Left renal pelvis (tissue), 4 donors: ENCODE measurements around the gene GABRB3. TPM values are rescaled to one million over a fixed set of nuclear protein-coding genes. Genes with fewer than 3 reads are reported as not detected.

Experiments used
- DNase-seq, 4 donors: peaks; one replicate each; pipeline ENCODE4 v3.0.0-alpha.2; 2013; ENCODE audit warnings: low read depth in 4 of 4, low spot score in 3 of 4
- polyA plus RNA-seq, 4 donors: library from polyadenylated mRNA; unstranded; fragments of 120-200 nt; gene quantifications; one replicate each; pipeline ENCODE4 v1.2.1, GENCODE V29; 2013; ENCODE audit not compliant: insufficient read length in 4 of 4

Gene GABRB3
- polyA plus RNA-seq, 4 donors = 4.0 to 7.4 (median 6.6) TPM

DNA sequence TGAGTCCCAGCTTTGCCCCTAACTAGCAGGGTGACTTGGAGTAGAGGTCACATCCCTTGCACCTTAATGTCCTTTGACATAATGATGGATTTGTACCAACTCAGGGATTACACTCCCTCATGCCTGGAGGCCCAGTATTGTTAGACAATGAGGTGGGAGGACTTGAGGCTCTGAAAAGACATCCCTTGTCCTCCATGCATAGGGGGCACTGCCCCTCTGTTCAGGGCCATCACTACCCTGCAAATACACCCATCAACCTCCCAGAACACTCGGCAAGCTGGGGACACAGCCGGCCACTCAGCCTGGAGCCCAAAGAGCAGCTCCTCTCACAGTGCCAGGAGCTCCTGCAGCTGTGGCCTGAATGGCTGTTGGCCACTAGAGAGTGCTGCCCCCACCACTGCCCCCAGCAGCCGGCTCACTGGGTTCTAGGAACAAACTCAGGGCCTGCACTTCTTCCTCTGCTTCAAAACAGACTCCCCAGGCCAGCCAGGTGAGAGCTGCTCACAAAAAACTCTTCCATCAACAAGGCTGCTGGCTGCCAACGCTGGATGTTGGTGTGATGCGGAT, 90.2 kb downstream of the GABRB3 start:
- DNase-seq = no peak

DNA sequence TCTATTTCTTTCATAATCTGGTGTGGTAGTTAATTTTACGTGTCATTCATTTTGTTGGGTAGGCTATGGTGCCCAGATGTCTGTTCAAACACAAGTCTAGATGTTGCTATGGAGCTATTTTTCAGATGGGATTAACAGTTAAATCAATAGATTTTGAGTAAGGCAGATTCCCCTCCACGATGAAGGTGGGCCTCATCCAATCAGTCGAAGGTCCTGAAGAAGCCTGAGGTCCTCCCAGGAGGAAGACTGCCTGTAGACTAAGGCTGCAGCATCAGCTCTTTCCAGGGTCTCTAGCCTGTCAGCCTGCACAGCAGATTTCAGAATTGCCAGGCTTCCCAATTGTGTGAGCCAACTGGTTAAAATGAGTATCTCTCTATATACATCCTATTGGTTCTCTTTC, 92.9 kb downstream of the GABRB3 start:
- no peak for DNase-seq

DNA sequence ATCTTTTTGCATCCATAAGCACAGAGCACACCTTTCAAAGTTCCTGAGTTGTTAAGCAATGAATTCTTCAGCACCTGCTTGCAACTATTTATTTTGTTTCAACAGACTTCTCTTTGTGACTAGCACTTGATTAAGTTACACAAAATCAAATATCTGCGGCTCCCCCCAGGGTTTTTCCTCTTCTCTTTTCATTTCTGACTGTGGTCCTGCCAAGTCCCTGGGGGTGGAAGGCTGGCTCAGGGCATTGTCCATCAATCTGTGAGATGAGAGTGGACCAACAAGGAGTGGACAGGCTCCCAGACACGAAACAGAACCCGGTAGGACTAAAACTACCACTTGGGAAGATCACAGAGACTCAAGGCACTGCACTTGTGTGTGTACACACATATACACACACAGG, 96.8 kb downstream of the GABRB3 start:
- no peak for DNase-seq

DNA sequence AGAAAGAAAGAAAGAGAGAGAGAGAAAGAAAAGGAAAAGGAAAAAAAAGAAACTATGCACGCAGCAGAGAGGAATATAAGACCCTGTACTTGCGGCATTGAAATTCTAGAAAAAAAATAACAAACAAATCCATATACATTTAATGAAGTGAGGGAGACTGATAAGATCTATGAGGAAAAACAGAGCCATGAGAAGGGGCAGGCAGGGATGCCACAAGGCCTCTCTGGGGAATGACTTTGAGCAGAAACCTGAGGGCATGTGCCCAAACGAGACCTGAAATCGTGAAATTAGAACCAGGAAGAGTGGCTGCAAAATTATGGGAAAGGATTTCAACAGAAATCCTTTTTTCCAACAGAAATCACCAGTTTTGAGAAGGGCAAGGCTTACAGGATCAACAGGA, 98.4 kb downstream of the GABRB3 start:
- no peak for DNase-seq

DNA sequence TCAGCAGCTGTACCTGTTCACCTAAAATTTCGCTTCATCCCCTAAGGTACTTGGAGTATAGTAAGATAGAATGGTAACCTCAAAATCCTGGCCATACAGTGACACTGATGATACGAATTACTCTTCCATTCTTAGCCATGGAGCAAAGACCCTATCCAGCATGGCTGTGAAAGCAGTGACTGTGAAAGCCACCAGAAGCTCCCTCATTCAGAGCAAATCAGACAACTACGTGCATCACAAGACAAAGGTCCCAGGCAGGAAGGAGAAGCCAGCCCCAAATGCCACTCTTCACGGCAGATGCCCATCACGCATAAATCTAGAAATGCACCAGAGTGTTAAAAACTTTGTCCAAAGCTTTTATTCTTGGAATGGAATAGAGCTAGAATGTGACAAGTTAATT, 99.4 kb downstream of the GABRB3 start:
- DNase-seq = no peak

DNA sequence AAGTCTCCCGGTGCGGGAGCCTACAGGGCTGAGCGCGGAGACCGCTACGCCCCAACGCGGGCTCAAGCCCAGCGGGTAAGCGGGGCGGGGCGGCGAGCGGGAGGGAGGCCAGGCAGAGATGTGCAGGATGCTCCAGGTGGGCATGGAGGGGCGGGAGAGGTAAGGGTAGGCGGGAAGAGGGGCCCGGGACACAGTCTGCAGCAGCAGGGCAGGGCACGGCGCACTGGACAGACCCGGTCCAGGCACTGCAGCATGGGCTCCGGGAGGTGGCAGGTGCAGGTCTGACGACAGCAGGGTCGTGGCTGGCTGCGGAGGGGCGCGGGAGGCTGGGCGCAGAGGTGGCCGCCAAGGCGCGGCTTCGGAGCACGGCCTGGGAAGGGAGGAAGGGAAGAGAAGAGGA, 102.8 kb downstream of the GABRB3 start:
- DNase-seq = no peak

DNA sequence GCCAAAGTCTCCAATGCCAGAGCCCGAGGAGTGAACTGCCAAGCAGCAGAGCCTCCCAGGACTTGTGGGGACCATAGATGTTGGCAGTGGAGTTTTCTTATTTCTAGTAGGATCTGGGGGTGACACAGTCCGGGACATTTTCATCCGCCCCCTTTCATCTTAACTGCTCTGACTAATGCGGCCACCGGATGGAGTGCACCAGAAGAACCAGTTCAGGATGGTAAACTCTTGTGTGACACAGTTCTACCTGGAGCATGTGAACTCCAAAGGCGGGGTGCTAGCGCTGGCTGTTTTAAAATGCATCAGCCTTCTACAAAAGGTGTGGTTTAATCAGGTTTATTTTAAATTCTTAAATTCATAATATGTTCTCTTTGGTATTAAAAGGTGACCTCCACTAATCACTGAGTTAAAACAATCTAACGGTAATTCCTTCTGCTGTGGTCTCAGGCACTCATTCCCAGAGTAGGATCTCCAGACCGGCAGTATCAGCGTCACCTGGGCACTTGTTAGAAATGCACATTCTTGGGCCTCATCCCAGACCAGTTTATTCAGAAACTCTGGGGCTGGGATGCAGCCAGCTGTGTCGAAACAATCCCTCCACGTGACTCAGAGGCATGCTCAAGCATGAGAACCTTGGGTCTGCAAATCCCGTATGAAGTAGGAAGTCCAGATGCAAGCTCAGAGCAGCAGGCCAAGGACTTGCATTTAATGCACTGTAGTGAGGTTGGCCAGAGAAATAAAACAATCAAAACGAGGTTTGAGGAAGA, 105.5 kb downstream of the GABRB3 start:
- no peak for DNase-seq

DNA sequence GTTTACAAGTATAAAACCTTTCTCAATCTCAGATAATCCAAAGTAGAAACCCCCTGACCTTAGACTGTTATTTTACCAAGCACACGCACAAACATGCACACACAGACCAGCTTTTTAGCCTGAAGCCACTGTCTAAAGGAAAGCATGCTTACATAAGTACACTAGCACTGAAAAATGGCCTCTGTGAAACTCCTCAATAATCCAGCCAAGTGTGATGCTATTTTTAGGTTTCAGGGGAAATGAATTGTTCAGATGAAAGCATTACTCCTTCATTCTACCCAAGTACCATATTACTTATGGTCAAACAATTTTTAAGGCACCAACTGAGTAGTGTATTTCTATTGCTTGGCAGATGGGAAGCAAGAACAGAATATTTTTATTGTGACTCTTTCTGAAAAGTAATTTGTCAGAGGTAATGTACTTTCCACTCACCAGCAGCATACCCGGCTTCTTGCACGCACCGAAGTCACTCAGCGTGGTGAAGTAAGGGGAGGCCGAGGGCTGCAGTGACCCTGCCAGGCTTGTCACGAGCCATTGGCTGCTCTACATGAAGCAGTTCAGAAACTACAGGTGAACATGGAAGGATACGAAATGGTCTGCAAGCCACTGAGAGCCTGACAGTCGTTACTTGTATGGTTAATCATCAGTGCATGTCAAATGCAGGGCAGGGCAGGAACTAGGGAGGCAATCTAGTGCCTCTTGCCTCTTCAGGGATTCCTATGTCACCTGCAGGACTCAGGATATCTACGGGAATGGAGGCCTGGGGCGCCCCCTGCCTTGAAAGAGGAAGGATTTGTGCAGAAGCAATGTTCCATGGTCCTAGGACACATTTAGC, 106.7 kb downstream of the GABRB3 start:
- DNase-seq = peak in 3 of 4 donors; percentile 8 to 29 (median 14)

DNA sequence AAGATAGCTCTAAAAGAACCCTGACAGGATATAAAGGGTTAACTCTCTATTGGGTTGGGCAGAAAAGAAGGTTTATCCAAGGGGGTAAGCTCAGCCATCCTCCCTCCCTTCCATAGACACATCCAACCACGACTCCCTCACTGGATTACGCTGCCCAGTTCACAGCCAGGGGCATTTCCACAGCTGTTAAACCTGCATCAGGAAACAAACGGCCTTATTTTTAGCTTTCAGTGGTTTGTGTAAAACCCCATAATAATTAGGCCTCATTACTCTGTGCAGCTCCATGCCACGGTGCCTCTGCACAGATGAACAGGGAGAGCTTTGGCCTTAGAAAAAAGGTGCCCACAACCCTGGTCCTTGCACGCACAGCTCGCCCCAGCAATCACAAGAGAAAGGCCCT, 110.6 kb downstream of the GABRB3 start:
- DNase-seq = no peak

DNA sequence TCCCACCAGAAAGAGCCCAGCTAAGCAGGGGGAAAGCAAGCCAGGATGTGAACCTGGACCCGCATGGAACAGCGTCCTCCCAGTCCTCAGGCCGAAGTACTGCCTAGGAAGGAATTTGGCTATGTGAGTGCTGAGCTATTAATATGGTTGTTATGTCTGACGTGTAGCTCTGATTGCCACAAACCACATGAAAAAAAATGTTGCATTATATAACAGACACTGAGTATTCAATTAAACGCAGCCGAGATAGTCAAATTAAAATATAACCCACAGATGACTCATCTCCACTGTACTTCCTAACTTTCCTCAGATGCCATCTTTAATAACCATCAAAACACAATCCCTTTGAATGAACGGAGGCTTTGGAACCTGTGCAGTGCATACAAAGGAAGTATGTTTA, 111.1 kb downstream of the GABRB3 start:
- DNase-seq = no peak

DNA sequence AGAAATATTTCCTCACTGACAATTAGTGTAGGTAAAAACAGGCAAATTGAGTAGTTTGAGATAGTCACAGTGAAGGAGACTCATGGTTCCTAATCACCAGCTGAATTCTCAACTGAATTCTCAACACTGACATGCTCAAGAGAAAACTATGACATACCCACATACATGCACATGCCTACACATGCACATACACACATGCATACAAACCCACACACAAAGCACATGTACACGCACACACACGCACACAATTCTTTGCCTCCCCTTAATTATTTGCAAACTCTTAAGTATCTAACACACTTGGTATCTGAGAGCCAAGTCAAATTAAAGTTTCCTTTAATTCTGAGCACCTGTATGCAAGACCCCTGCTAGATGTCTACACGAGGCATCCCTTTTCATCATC, 111.8 kb downstream of the GABRB3 start:
- no peak for DNase-seq

DNA sequence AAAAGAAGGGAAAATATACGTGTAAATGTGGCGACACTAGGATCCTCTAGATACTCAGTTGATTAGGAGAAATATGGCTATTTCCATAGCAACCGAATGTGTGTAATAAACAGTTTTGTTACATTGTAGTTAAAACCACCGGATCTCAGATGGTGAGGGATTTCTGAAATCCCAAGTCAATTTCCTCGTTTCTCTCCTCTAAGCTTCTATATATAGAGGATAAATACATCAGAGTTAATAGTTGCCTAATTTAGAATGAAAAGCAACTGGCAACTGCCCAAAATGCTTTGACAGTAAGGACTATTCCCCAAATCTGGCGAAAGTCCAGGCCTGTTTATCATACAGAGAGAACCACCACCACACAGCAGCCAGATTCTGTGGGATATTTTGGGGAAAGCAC, 112.6 kb downstream of the GABRB3 start:
- no peak for DNase-seq

DNA sequence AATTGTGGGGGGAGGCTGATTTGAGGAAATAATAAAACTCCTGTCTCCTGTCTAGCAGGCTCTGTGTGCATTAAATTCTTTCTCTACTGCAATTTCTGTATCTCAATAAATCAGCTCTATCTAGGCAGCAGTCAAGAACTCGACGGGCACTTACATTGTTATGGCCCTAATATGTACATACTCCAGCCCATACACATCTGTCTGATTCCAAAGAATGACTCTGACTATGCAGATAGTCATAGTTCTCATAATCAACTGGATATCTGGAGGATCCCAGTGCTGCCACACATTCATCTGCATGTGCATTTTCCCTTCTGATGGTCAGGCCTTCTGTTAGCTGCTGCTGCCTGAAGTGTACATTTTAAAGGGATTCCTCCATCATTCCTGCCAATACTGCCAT, 114.6 kb downstream of the GABRB3 start:
- no peak for DNase-seq

DNA sequence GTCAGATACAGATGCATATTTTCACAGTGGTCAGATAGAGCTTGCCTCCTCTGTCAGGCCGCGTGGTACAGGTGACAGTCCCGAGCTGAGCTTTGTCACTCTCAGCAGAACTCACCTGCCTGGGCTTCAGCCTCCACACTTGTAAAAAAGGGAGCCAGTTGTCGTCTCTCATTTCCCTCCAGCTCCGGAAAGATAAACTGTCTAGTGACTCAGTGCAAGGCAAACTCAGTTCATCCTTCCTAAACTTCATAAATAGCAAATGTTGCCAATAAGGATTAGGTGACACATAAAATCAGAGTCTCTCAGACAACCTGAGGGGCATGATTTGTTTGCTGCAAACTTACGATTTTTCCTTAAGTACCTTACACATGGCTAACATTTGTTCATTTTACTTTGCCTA, 116.8 kb downstream of the GABRB3 start:
- DNase-seq = no peak

DNA sequence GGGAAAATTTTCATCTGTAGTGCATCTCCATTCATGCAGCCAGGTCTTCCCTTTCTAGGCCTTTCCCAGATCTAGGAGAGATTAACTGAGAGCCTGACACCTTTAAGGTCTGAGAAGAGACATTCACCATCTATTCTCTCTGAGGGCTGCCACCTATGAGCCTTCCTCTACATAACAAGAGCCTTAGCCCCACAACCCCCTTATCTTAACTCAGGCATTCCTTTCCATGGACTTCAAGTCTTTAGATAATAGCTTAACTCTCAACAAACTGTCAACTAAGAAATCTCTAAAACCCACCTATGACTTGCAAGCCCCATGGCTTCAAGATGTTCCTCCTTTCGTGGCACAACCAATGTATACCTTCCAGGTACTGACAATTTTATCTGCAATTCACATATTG, 121.0 kb downstream of the GABRB3 start:
- DNase-seq = no peak

DNA sequence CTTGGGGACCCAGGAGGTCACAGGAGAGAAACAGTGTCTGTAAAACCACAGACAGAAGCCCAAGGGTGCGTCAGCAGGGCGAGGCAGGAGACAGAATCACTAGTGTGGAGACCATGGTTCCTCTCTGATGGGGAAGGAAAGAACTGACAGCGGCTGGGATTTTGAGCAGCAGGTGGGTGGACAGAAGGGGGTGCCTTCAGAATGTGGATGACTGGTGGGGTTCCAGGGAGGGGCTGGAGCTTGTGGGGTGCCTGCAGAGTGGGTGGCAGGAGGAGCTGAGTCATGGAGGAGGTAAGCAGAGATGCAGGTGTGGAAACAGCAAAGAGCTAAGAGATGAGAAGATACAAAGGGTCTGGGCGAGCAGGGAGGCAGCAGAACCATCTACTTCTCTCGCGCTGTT, 124.2 kb downstream of the GABRB3 start:
- no peak for DNase-seq

DNA sequence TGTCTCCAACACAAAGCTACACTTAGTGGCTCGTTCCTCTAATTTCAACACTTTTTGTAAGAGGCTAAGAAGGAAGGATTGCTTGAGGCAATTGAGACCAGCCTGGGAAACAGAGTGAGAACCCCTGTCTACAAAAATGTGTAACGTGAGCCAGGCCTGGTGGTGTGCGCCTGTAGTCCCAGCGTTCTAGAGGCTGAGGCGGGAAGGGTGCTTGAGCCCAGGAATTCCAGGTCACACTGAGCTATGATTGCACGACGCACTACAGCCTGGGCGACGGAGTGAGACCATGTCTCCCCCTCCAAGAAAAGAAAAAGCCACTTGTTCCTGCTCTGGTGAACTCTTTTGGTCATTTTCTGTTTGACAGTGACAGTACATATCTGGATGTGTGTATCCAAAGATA, 127.9 kb downstream of the GABRB3 start:
- DNase-seq = no peak

DNA sequence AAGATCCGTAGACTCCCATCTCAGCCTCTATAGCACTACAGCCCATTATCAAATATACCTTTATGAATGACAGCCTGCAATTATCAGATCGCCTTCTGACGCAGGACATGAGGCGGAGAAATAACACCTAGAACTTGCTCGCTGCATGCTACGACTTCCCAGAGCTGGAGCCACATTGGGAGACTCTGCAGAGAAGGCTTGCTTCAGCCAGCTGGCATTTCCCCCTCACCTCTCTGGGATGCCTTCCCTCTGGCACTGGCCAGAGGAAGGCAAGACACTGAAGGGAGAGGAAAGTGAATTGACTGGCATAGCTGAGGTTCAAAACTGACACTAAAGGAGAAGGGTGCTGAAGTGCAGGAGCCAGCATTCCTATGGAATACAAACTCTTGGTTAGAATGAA, 131.7 kb downstream of the GABRB3 start:
- DNase-seq = no peak

DNA sequence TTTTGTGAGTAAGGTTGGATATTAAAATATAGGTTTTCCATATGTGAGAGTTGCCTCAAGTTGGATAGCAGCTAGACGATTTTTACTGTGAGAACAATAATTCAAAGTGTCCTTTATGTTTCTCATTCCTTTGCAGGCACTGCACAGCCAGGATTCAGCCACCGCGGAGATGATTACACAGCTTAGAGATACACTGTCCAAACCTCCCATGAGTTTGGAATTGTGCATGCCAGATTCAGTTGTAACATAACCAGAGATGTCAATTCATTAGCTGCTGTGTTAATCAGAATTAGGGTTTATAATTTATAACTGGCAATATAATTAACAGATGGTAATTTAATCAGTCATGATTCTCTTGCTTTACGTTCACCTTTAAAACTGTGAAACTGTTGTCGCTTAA, 132.3 kb downstream of the GABRB3 start:
- DNase-seq = no peak

DNA sequence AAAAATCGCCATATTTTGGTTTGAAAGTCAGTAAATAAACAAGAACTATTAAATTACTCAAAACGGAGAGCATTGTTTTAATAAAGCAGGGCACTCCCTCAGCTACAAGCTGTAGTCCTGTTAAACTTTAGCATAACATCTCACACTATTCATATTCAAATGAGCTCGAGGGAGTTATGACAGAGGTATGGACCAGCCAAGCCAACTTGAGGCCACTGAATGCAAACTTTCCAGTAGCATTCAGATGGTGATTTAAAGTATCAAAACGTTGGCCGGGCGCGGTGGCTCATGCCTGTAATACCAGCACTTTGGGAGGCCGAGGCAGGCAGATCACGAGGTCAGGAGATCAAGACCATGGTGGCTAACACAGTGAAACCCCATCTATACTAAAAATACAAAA, 132.9 kb downstream of the GABRB3 start:
- DNase-seq = no peak

DNA sequence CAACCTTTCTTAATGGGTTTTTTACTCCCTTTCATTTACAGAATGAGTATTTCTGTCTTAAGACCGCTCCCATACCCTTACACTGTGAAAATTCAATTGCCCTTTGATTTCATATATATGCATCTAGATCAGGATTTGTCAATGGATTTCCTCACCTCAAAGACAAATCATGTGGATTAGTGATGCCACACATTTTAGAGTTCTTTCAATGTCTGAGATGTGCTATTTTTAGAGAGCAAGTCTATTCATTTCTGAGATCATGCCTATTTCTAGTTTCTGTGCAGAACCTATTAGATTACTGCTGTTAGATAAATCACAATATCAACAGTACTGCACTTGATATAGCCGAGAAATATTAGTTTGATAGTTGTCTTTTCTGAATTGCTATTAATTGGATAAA, 137.3 kb downstream of the GABRB3 start:
- DNase-seq = no peak

DNA sequence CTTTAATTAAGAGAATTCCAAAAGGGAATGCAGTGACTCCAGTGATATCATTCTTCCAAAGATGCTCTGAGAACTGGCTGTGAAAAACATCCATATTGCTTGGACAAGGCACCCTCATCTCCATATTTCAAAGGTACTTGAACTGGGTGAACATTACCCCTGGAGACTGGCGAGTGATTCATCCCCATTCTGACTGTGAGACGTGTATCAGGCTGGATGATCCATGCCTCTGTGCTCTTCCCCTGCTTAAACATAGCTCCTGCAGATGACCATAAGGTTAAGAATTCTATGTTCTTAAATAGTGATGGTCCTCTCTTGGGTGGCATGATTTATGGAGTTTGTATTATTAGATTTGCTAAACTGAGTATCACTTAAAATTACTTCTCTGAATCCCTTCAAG, 137.8 kb downstream of the GABRB3 start:
- no peak for DNase-seq
